Adrenal gland (tissue), 12 donors: ENCODE data around the gene SELENOO. TPM values are rescaled to one million over a fixed set of nuclear protein-coding genes. Genes with fewer than 3 reads are reported as not detected.

Source experiments
- DNase-seq, 7 donors: peaks; one replicate each; pipeline ENCODE4 v3.0.0-alpha.2; 2019 to 2020
- H3K27ac ChIP-seq, 5 donors: fragments of 200-600 bp; sonication (generic) in 4 of 5; 1 replicate in 3 of 5; 2 replicates in 2 of 5; pipeline versions ENCODE4 v1.5.1 to v1.8.0; 2016 to 2020; ENCODE audit warnings: mild to moderate bottlenecking in 1 of 5
- H3K27me3 ChIP-seq: fragments of 200-600 bp; 2 replicates; pipeline ENCODE4 v1.8.0; 2021
- H3K36me3 ChIP-seq, 2 donors: fragments of 200-600 bp; replicated peaks in 1 of 2; 1 replicate in 1 of 2; 2 replicates in 1 of 2; pipeline versions ENCODE4 v1.5.1 to v1.8.0; 2018 to 2022
- H3K4me1 ChIP-seq, 2 donors: fragments of 200-600 bp; replicated peaks in 1 of 2; 1 replicate in 1 of 2; 2 replicates in 1 of 2; pipeline versions ENCODE4 v1.5.1 to v1.8.0; 2018 to 2021
- H3K4me3 ChIP-seq, 4 donors: fragments of 200-600 bp; sonication (generic) in 3 of 4; one replicate each; pipeline ENCODE4 v1.5.1; 2016 to 2018
- H3K9me3 ChIP-seq, 3 donors: fragments of 200-600 bp; sonication (generic) in 1 of 3; replicated peaks in 1 of 3; 1 replicate in 2 of 3; 2 replicates in 1 of 3; pipeline versions ENCODE4 v1.5.1 to v1.8.0; 2016 to 2021
- POLR2A ChIP-seq, 2 donors: fragments of 450-650 bp; IDR thresholded peaks; one replicate each; pipeline ENCODE4 v1.6.1; 2017; ENCODE audit warnings: antibody characterized with exemption in 2 of 2, mild to moderate bottlenecking in 2 of 2, moderate library complexity in 1 of 2
- WGBS, 4 donors: extraction: QIAGEN DNeasy Blood & Tissue Kit in 2 of 4; methylation state at CpG; one replicate each; pipeline versions ENCODE4 v1.1.5 to v1.1.7; 2013 to 2017; 5-methylcytosine and 5-hydroxymethylcytosine counted together
- intact Hi-C, 2 donors: fragments of 100-400 bp; cut with DNase I; formaldehyde crosslinking; loops; one replicate each; pipeline versions ENCODE4 v1.14.1 to v1.15.0; 2022 to 2023
- polyA plus RNA-seq, 3 donors: library from polyadenylated mRNA; stranded (reverse); fragments of 200-250 nt in 2 of 3; fragments of 350-450 nt in 1 of 3; fragmentation: Illumina TruSeq in 1 of 3; extraction: RNeasy Lipid Tissue Mini Kit (QIAGEN cat#74804) in 1 of 3; gene quantifications; one replicate each; pipeline ENCODE4 v1.2.3, GENCODE V29; 2013 to 2014
- total RNA-seq, 9 donors: library from RNA; depleted of rRNA in 4 of 9; stranded (reverse); fragments of >200 nt in 4 of 9; fragments of 120-200 nt in 1 of 9; fragmentation: NEBNext Ultra II Directional in 1 of 9; extraction: Animal tissue kit (Norgen Biotek cat#: 25700) in 1 of 9; gene quantifications; one replicate each; pipeline versions ENCODE4 v1.1.0 to v1.2.4, GENCODE V29; 2013 to 2023
- TF ChIP-seq, protein P1 (sequence below), 6 experiments: fragments of 450-650 bp in 4 of 6; fragments of 200-600 bp in 2 of 6; sonication (generic) in 1 of 6; IDR thresholded peaks; 1 replicate in 5 of 6; 2 replicates in 1 of 6; pipeline versions ENCODE4 v1.5.1 to v1.8.0; 2016 to 2021; ENCODE audit warnings: antibody characterized with exemption in 6 of 6, mild to moderate bottlenecking in 2 of 6, moderate library complexity in 1 of 6
- donor health status: healthy with polysubstance abuse.
- donor health status: Bipolar disorder and iron deficiency.
- donor health status: DM: yes; HTN: yes; CAD: no.
- donor health status: DM: no; HTN: no; CAD: no.
- donor health status: DM: no; HTN: no; CAD: no.
- donor health status: DM: yes; HTN: yes; CAD: no.

SELENOO gene
- total and polyA plus RNA-seq, 12 donors = 1.9 to 89.0 (median 35.8) TPM

DNA sequence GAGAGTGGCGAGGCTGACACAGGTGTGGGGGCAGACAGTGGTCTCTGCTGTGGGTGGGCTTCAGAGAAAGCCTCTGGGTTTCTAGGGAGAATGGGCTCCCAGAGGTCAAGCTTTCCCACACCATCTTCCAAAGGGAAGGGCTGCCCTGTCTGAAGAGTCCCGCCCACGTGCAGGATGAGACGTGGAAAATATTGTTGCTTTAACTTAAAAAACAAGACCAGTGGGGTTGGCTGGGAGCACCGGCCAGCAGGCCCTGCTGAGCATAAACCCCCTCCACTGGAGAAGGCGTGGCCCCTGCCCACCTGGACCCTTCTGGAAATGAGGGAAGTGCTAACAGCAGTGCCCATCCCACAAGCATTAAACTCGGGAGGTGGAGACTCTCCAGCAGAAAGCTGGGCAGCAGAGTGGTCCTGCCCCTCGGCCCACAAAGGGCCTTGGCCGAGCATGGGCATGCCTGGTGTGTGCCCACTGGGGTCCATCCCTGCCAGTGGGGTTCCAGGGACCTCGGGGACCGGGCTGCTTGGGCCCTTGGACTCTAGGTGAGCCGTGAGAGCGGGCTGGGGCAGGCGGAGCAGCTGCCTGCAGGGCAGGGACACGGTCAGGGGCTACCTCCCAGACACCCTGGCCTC, 15.4 kb downstream of the SELENOO start:
- 80 to 84% (median 82%) methylated on average over 5 to 15 of the region's 15 CpGs for WGBS, 4 donors
- Histone ChIP-seq H3K4me3 (no peak overlapping the region), H3K27me3 (no peaks in the 10 kb centered on the region), H3K36me3 (peaks cover 0 to 79% of the 10 kb centered on the region in 2 donors), H3K27ac (no peak overlapping the region), H3K9me3 (no peaks in the 10 kb centered on the region), H3K4me1 (no peaks in the 10 kb centered on the region)
- DNase-seq = no peak
- intact Hi-C loops = no loop called here
- TF ChIP-seq POLR2A (IDR thresholded peaks at IDR 0.05) = no peak
- TF ChIP-seq, protein P1, sequence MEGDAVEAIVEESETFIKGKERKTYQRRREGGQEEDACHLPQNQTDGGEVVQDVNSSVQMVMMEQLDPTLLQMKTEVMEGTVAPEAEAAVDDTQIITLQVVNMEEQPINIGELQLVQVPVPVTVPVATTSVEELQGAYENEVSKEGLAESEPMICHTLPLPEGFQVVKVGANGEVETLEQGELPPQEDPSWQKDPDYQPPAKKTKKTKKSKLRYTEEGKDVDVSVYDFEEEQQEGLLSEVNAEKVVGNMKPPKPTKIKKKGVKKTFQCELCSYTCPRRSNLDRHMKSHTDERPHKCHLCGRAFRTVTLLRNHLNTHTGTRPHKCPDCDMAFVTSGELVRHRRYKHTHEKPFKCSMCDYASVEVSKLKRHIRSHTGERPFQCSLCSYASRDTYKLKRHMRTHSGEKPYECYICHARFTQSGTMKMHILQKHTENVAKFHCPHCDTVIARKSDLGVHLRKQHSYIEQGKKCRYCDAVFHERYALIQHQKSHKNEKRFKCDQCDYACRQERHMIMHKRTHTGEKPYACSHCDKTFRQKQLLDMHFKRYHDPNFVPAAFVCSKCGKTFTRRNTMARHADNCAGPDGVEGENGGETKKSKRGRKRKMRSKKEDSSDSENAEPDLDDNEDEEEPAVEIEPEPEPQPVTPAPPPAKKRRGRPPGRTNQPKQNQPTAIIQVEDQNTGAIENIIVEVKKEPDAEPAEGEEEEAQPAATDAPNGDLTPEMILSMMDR (IDR thresholded peaks at IDR 0.05) = no peak

DNA sequence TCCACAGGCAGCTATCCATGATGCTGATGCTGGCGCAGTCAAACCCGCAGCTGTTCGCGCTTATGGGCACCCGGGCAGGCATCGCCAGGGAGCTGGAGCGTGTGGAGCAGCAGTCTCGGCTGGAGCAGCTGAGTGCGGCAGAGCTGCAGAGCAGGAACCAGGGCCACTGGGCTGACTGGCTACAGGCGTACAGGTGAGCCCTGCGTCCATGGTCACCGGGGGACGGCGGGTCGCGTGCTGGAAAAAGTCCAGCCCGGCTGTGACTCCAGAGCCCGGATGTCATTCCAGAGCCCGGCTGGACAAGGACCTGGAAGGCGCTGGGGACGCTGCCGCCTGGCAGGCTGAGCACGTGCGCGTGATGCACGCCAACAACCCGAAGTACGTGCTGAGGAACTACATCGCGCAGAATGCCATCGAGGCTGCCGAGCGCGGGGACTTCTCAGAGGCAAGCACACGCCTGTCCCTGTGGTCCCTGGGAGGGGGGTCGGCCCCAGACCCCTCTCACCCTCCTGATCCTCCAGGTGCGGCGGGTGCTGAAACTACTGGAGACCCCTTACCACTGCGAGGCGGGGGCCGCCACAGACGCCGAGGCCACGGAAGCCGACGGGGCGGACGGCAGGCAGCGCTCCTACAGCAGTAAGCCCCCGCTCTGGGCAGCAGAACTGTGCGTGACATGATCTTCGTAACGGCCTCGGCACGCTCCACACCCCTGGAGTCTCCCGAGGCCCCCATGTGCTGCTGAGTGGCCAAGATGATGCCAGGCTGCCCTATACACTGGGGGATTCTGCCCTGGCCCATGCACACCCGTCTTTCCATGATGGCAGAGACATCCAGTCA, 16.1 kb downstream of the SELENOO start:
- peak in 1 of 7 donors; percentile 26 for DNase-seq
- Histone ChIP-seq H3K27ac (no peak overlapping the region), H3K36me3 (peaks cover 0 to 82% of the 10 kb centered on the region in 2 donors), H3K27me3 (no peaks in the 10 kb centered on the region), H3K4me1 (no peaks in the 10 kb centered on the region), H3K9me3 (no peaks in the 10 kb centered on the region), H3K4me3 (no peak overlapping the region)
- 92 to 96% (median 93%) methylated on average over 34 to 57 of the region's 57 CpGs for WGBS, 4 donors
- TF ChIP-seq, protein P1 (IDR thresholded peaks at IDR 0.05) = no peak
- no peak for TF ChIP-seq POLR2A (IDR thresholded peaks at IDR 0.05)
- intact Hi-C loops = no loop called here

DNA sequence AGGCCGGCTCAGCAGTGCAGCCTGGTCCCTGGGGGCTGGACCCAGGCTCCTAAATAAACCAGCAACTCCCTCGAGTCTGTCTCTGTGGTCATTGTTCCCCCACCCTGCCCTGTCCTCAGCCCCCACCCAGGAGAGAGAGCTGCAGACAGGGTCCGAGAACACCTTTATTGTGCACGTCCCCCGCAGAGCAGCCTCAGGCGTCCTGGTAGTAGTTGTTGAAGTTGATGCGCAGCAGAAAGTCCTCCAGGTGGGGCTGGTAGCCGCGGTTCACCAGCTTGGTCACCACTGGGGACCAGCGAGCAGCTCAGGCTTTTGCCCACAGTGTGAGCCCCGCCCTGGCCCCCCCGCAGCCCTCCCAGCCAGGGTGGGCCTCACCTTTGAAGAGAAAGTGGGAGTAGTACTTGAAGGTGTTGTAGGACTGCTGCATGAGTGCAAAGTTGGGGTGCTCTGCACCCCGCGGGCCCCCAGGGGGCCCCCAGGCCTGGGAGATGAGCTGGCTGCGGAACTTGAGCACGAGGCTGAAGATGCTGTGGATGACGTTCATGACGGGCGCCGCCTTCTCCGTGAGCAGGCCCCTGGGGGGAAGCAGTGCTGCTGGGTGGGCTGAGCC, 16.8 kb downstream of the SELENOO start:
- Histone ChIP-seq H3K9me3 (no peaks in the 10 kb centered on the region), H3K4me1 (no peaks in the 10 kb centered on the region), H3K36me3 (peaks cover 0 to 85% of the 10 kb centered on the region in 2 donors), H3K27me3 (no peaks in the 10 kb centered on the region), H3K4me3 (no peak overlapping the region), H3K27ac (no peak overlapping the region)
- intact Hi-C loops = no loop called here
- no peak for DNase-seq
- WGBS, 4 donors = 85 to 92% (median 89%) methylated on average over 4 to 21 of the region's 21 CpGs
- no peak for TF ChIP-seq POLR2A (IDR thresholded peaks at IDR 0.05)
- TF ChIP-seq, protein P1 (IDR thresholded peaks at IDR 0.05) = no peak
